ENCODE results near the gene TMPRSS11F. TPM values are rescaled to one million over a fixed set of nuclear protein-coding genes. Genes with fewer than 3 reads are reported as not detected.

TMPRSS11F gene
- total RNA-seq (not detected in 2 replicates), polyA plus RNA-seq (not detected in 2 replicates), polyA minus RNA-seq (not detected in 2 replicates), Bru-seq, nascent RNA (not detected), BruChase-seq, experiment 1, labeled RNA remaining after a 6-hour chase (not detected), BruChase-seq, experiment 2, labeled RNA remaining after a 2-hour chase (percentile 2 among the genes with signal in this experiment)
- polyA plus RNA-seq (2011; cell fraction: cytosol; rRNA removed): not detected in 2 replicates
- polyA plus RNA-seq (2011; cell fraction: nucleus; rRNA removed): not detected in 2 replicates
- polyA plus RNA-seq (2012): not detected in 2 replicates
- not detected for polyA minus RNA-seq (2011; cell fraction: cytosol; rRNA and poly(A)+ RNA removed)
- not detected in 2 replicates for polyA minus RNA-seq (2011; cell fraction: nucleus; rRNA and poly(A)+ RNA removed)
- long read RNA-seq: 0 reads

- H3K27ac ChIP-seq (ENCODE audit: insufficient read depth, low read depth, low read length): no peak within 1 kb of the TSS
- no peaks in the 10 kb centered on the region for H4K20me1 ChIP-seq (replicated peaks; ENCODE audit: control insufficient read depth, extremely low read depth, insufficient read depth, low read length)
- CTCF ChIA-PET: no interaction called here
- no peaks in the 10 kb centered on the region for H3K9me3 ChIP-seq (replicated peaks; ENCODE audit: control insufficient read depth, insufficient read depth, low read length)
- H3K79me2 ChIP-seq (ENCODE audit: control insufficient read depth, insufficient read depth, low read length): no peaks in the 10 kb centered on the region
- dilution Hi-C loops (cut with MboI; ENCODE audit: extremely low pct_ligation_motif_present, low sequenced_read_pairs): no loop called here
- H3K4me2 ChIP-seq (ENCODE audit: insufficient read depth, low read length): no peak within 1 kb of the TSS
- H3K9me1 ChIP-seq (replicated peaks; ENCODE audit: control insufficient read depth, extremely low read depth, insufficient read depth, low read length): no peaks in the 10 kb centered on the region
- H2AFZ ChIP-seq (ENCODE audit: low read depth, low read length): no peak within 1 kb of the TSS
- intact Hi-C loops (cut with micrococcal nuclease): no loop called here
- H3K9ac ChIP-seq (replicated peaks; ENCODE audit: extremely low read depth, insufficient read depth, low read length): no peak within 1 kb of the TSS
- H3K36me3 ChIP-seq (ENCODE audit: control insufficient read depth in 2 of 2, extremely low read depth in 1 of 2, insufficient read depth in 2 of 2, low read length in 2 of 2): no peaks in the 10 kb centered on the region
- no peak for FAIRE-seq
- BruUV-seq (replicated peaks): no TSS peak
- no peak within 1 kb of the TSS for H3K4me3 ChIP-seq (replicated peaks in 1 of 3; ENCODE audit: insufficient read depth in 1 of 3, low read depth in 1 of 3, low read length in 3 of 3)
- no peaks in the 10 kb centered on the region for H3K27me3 ChIP-seq (ENCODE audit: control insufficient read depth in 2 of 2, insufficient read depth in 2 of 2, low read length in 2 of 2)
- POLR2A ChIA-PET: no interaction called here
- no peaks in the 10 kb centered on the region for H3K4me1 ChIP-seq (ENCODE audit: control insufficient read depth, extremely low read depth, insufficient read depth, low read length)
- TF ChIP-seq MAX (IDR thresholded peaks at IDR 0.05; ENCODE audit: insufficient read depth, insufficient read length) (no peak), POLR2A (IDR thresholded peaks at IDR 0.05; ENCODE audit: low read depth, low read length) (no peak), EZH2 (IDR thresholded peaks at IDR 0.05; ENCODE audit: borderline replicate concordance, low read depth, low read length, severe bottlenecking) (no peak), GATA2 (IDR thresholded peaks at IDR 0.05; ENCODE audit: insufficient read depth, insufficient read length, low read depth, low read length) (no peak), JUN (IDR thresholded peaks at IDR 0.05; ENCODE audit: borderline replicate concordance, insufficient read depth, insufficient read length, low read depth) (no peak), MYC (IDR thresholded peaks at IDR 0.05; ENCODE audit: low read depth, low read length) (no peak), FOS (IDR thresholded peaks at IDR 0.05; ENCODE audit: borderline replicate concordance, insufficient read depth, low read length) (no peak), POLR2AphosphoS5 (IDR thresholded peaks at IDR 0.05; ENCODE audit: insufficient read depth, low read depth, low read length) (no peak), CTCF (IDR thresholded peaks at IDR 0.05; ENCODE audit: extremely low read depth in 1 of 2, insufficient read depth in 1 of 2, low read depth in 1 of 2, low read length in 2 of 2) (no peak)
- no peak for DNase-seq (ENCODE audit: low read depth, low spot score)
Measured at GRCh38 chr4:68129793-68130192, at the start of gene TMPRSS11F. TSS of gene TMPRSS11F (minus strand) at chr4:68129869. CDS start at chr4:68129820, 49 bp downstream.
